H1 (cell line): Measurements from ENCODE around the gene TNXB.

ENCODE experiments used
- CREB1 ChIP-seq: IDR thresholded peaks from 2 replicates; pipeline ENCODE4 v1.6.1; 2012; ENCODE audit warnings: inconsistent platforms
- EP300 ChIP-seq, 2 experiments: IDR thresholded peaks; 1 replicate in 1 of 2; 2 replicates in 1 of 2; pipeline ENCODE4 v1.6.1; 2011 to 2012; ENCODE audit warnings: low read depth in 2 of 2, low read length in 2 of 2, mild to moderate bottlenecking in 2 of 2, borderline replicate concordance in 1 of 2, inconsistent platforms in 1 of 2, moderate library complexity in 1 of 2
- EZH2 ChIP-seq: fragments of 200-600 bp; sonication (generic); IDR thresholded peaks from 2 replicates; pipeline ENCODE4 v1.7.1; 2012; ENCODE audit warnings: low read depth, mild to moderate bottlenecking, moderate library complexity, low read length, inconsistent platforms; ENCODE audit not compliant: severe bottlenecking
- JUND ChIP-seq: IDR thresholded peaks from 2 replicates; pipeline ENCODE4 v1.6.1; 2011; ENCODE audit warnings: mild to moderate bottlenecking, improper control_type of control experiment, low read length
- PHF8 ChIP-seq: fragments of 200-600 bp; sonication (generic); conservative IDR thresholded peaks from 2 replicates; pipeline ENCODE4 v1.7.1; 2012; ENCODE audit warnings: low read depth, mild to moderate bottlenecking, inconsistent platforms, low read length, moderate library complexity
- POLR2A ChIP-seq, 2 experiments: IDR thresholded peaks; 1 replicate in 1 of 2; 2 replicates in 1 of 2; pipeline ENCODE4 v1.6.1; 2011; ENCODE audit warnings: low read depth in 2 of 2, low read length in 2 of 2, mild to moderate bottlenecking in 2 of 2; ENCODE audit errors: control extremely low read depth in 1 of 2
- RAD21 ChIP-seq, 2 experiments: IDR thresholded peaks in 1 of 2; conservative IDR thresholded peaks in 1 of 2; 2 replicates each; pipeline ENCODE4 v1.6.1; 2011; ENCODE audit warnings: low read depth in 2 of 2, low read length in 2 of 2, improper control_type of control experiment in 1 of 2, inconsistent platforms in 1 of 2, mild to moderate bottlenecking in 1 of 2, moderate library complexity in 1 of 2
- SUZ12 ChIP-seq: fragments of 200-600 bp; sonication (generic); IDR thresholded peaks from 2 replicates; pipeline ENCODE4 v1.6.1; 2012; ENCODE audit warnings: mild to moderate bottlenecking, inconsistent platforms, low read length, moderate library complexity, mixed read lengths
- TAF1 ChIP-seq: IDR thresholded peaks from 2 replicates; pipeline ENCODE4 v1.6.1; 2011; ENCODE audit warnings: mild to moderate bottlenecking, low read depth, low read length
- TF ChIP-seq, protein P1 (sequence below), 3 experiments: IDR thresholded peaks; 1 replicate in 2 of 3; 2 replicates in 1 of 3; pipeline versions ENCODE4 v1.5.1 to v1.6.1; 2011; ENCODE audit warnings: low read length in 3 of 3, mild to moderate bottlenecking in 3 of 3, inconsistent platforms in 2 of 3, low read depth in 1 of 3, moderate library complexity in 1 of 3; ENCODE audit not compliant: insufficient read depth in 1 of 3; ENCODE audit errors: control extremely low read depth in 1 of 3

DNA sequence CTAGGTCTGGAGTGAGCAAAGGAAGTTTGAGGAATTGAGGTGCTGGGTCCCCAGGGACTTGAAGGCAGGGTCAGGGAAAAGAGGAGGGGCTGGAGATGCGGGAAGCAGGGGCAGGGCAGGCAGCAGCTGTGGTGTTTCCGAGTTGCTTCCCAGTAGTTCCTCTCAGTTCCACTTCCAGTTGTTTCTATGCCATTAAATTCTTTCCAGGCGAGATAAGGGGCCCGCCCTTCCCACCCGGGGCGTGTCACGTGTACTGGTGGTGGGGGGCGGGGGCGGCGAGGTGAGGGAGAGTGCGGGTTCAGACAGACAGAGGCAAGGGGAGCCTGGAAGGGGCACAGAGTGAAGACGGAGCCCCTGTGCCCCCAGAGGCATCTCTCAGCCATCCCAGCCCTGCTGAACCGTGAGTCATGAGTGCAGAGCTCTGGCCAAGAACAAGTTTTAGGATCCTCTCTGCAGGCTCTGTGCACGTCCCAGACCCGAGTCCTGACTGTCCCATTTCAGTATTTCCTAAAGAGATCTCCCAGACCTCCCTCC lies 977 bp downstream of the TNXB start:
- TF ChIP-seq RAD21 (IDR thresholded peaks at IDR 0.05 in 1 of 2, conservative IDR thresholded peaks at IDR 0.05 in 1 of 2; ENCODE audit: low read depth in 2 of 2, low read length in 2 of 2) (no peak), TAF1 (no peak), EZH2 (no peak), CREB1 (no peak), SUZ12 (no peak), EP300 (IDR thresholded peaks at IDR 0.05; ENCODE audit: borderline replicate concordance in 1 of 2, low read depth in 2 of 2, low read length in 2 of 2) (no peak), PHF8 (no peak), JUND (no peak), POLR2A (IDR thresholded peaks at IDR 0.05; ENCODE audit: control extremely low read depth in 1 of 2, low read depth in 2 of 2, low read length in 2 of 2) (no peak)
- TF ChIP-seq, protein P1, sequence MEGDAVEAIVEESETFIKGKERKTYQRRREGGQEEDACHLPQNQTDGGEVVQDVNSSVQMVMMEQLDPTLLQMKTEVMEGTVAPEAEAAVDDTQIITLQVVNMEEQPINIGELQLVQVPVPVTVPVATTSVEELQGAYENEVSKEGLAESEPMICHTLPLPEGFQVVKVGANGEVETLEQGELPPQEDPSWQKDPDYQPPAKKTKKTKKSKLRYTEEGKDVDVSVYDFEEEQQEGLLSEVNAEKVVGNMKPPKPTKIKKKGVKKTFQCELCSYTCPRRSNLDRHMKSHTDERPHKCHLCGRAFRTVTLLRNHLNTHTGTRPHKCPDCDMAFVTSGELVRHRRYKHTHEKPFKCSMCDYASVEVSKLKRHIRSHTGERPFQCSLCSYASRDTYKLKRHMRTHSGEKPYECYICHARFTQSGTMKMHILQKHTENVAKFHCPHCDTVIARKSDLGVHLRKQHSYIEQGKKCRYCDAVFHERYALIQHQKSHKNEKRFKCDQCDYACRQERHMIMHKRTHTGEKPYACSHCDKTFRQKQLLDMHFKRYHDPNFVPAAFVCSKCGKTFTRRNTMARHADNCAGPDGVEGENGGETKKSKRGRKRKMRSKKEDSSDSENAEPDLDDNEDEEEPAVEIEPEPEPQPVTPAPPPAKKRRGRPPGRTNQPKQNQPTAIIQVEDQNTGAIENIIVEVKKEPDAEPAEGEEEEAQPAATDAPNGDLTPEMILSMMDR (IDR thresholded peaks at IDR 0.05; ENCODE audit: control extremely low read depth in 1 of 3, insufficient read depth in 1 of 3, low read depth in 1 of 3, low read length in 3 of 3) = no peak
